K562 (cell line): ENCODE results near the gene A2ML1.

ENCODE experiments used
- PKNOX1 ChIP-seq: fragments of 450-650 bp; IDR thresholded peaks from 2 replicates; pipeline ENCODE4 v1.6.1; 2016
- TAF1 ChIP-seq: IDR thresholded peaks from 2 replicates; pipeline ENCODE4 v1.6.1; 2011; ENCODE audit warnings: mild to moderate bottlenecking, low read length, moderate library complexity; ENCODE audit not compliant: insufficient read depth, control insufficient read depth, severe bottlenecking; ENCODE audit errors: extremely low read depth

- no peak for TF ChIP-seq TAF1
- TF ChIP-seq PKNOX1: no peak
Measured at GRCh38 chr12:8779281-8779680, 43.1 kb upstream of the A2ML1 start.
